ENCODE measurements around the gene SYNGAP1. TPM values are rescaled to one million over a fixed set of nuclear protein-coding genes. Genes with fewer than 3 reads are reported as not detected.

SYNGAP1 gene
- total RNA-seq, 2 donors from 2014 or later = 5.4 to 5.6 TPM

DNA sequence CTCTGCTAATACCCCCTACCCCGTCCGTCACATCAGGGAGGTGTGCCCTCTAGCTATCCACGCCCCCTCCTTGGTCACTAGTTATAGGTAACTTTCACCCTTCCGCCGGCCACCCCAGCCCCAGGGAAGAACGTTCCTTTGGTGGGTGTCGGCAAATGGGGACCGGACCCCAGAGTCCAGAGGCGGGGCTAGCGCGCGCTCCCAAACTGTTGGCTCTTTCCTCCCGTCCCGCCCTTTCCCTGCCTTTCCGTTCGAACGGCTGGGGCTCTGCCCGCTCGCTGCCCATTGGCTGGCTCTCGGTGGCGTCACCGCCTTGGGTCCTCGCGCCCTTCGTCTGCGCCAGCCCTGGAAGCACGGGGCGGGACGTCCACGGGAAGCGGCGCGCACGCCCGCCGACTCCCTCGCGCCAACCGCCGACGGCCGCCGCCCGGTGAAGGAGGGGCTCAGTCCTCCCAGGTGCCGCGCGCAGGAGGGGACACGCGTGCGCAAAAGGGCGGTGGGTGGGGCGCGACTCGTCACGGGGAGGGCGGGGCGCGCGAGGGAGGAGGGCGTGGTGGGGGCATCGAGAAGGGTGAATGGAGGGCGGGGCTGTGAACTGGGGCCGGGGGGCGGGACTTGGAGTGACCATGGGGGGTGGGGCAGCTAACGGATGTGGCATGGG, 9.7 kb upstream of the SYNGAP1 start:
- H3K27me3 ChIP-seq = no peaks in the 10 kb centered on the region
- TF ChIP-seq POLR2A (IDR thresholded peaks at IDR 0.05) = peak in 2 of 3 donors; percentile 43 to 46
- TF ChIP-seq, protein P1, sequence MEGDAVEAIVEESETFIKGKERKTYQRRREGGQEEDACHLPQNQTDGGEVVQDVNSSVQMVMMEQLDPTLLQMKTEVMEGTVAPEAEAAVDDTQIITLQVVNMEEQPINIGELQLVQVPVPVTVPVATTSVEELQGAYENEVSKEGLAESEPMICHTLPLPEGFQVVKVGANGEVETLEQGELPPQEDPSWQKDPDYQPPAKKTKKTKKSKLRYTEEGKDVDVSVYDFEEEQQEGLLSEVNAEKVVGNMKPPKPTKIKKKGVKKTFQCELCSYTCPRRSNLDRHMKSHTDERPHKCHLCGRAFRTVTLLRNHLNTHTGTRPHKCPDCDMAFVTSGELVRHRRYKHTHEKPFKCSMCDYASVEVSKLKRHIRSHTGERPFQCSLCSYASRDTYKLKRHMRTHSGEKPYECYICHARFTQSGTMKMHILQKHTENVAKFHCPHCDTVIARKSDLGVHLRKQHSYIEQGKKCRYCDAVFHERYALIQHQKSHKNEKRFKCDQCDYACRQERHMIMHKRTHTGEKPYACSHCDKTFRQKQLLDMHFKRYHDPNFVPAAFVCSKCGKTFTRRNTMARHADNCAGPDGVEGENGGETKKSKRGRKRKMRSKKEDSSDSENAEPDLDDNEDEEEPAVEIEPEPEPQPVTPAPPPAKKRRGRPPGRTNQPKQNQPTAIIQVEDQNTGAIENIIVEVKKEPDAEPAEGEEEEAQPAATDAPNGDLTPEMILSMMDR (IDR thresholded peaks at IDR 0.05) = no peak
- peak overlapping the region; percentile 96 to 97 for H3K4me3 ChIP-seq
- no peaks in the 10 kb centered on the region for H3K9me3 ChIP-seq
- peak; percentile 93 for ATAC-seq
- peak; percentile 97 to 98 (median 97) for DNase-seq
- intact Hi-C loops (cut with DNase I) = no loop called here
- H3K36me3 ChIP-seq (replicated peaks in 1 of 2; ENCODE audit: insufficient read depth in 1 of 2, low read depth in 2 of 2) = no peaks in the 10 kb centered on the region
- WGBS, 2 donors = 1% methylated on average over 24 to 53 of the region's 65 CpGs
- peaks cover 26% of the 10 kb centered on the region for H3K4me1 ChIP-seq
- peak overlapping the region; percentile 93 to 98 (median 96) for H3K27ac ChIP-seq

DNA sequence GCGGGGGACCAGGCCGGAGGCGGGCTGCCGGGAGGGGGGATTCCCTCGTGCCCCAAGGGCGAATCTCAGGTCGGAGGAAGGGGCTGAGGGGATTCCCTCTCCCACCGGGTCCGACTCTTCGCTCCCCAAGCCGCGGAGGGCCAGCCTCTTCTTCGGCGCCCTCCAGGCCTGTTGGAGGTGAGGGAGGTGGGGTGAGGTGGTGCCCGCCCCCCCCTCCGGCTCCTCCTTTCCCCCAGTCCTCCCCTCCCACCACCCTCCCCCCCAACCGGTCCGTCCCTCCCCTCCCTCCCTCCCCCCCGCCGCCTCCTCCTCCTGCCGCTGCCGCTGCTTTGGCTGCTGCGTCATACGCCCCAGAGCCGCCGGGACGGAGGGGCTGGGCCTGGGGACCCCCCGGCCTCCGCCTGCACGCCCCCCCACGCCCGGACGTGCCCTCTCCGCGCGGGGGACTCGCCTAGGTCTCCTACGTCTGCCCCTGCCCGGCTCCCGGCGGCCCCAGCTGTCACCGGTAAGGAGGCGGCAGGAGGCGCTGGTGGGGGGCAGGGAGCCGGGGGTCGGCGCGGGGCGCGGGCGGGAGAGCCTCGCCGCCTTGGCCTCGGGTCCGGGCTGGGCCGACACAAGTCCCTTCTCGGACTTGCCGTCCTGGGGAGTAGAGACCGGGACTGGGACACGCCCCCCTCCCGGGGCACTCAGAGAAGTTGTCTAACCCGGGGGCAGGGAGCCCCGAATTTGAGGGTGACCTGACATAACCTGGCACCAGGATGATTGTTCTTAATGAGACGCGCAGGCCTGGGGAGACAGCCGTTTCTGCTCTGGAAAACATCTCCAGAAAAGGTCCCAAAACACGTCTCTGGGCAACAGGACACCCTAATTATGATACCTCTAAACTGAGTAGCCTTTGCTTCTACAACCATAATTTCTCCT, 8.9 kb upstream of the SYNGAP1 start, which contains the start of gene PHF1:
TSS of gene PHF1 (plus strand) at position 304 of the 921 bp plus-strand sequence. CDS start 1,250 bp downstream, outside the sequence.
- H3K4me3 ChIP-seq = peak within 1 kb of the TSS; percentile 96 to 97
- no peaks in the 10 kb centered on the region for H3K27me3 ChIP-seq
- H3K27ac ChIP-seq = peak within 1 kb of the TSS; percentile 93 to 98 (median 96)
- TF ChIP-seq, protein P1 (IDR thresholded peaks at IDR 0.05) = no peak
- peak; percentile 40 to 54 (median 41) for TF ChIP-seq POLR2A (IDR thresholded peaks at IDR 0.05)
- DNase-seq (peak; percentile 80 to 85 (median 82)), ATAC-seq (peak; percentile 65)
- no peaks in the 10 kb centered on the region for H3K36me3 ChIP-seq (replicated peaks in 1 of 2; ENCODE audit: insufficient read depth in 1 of 2, low read depth in 2 of 2)
- no peaks in the 10 kb centered on the region for H3K9me3 ChIP-seq
- H3K4me1 ChIP-seq = peaks cover 33% of the 10 kb centered on the region
- 0 to 1% methylated on average over 17 to 50 of the region's 67 CpGs for WGBS, 2 donors
- intact Hi-C loops (cut with DNase I) = no loop called here

DNA sequence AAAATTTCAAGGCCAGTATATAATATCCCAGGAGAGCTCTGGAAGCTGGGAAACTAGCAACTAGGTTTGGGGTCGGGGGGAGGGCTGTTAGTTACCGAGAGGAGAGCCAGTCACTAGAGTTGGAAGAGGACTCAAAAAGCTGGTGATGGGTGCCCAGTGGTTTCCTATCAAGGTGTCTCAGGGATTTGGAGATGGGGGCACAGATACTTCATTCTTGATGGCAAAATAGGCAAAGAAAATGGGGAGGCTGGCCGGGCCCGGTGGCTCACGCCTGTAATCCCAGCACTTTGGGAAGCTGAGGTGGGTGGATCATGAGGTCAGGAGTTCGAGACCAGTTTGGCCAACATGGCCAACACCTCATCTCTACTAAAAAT, 8.2 kb upstream of the SYNGAP1 start:
- Histone ChIP-seq H3K27ac (peak overlapping the region; percentile 93 to 98 (median 96)), H3K36me3 (replicated peaks in 1 of 2; ENCODE audit: insufficient read depth in 1 of 2, low read depth in 2 of 2) (no peaks in the 10 kb centered on the region), H3K27me3 (no peaks in the 10 kb centered on the region), H3K4me3 (peak overlapping the region; percentile 96 to 97), H3K4me1 (peaks cover 40% of the 10 kb centered on the region), H3K9me3 (no peaks in the 10 kb centered on the region)
- DNase-seq (no peak), ATAC-seq (no peak)
- intact Hi-C loops (cut with DNase I) = no loop called here
- 41 to 53% methylated on average over 6 of the region's 6 CpGs for WGBS, 2 donors
- TF ChIP-seq, protein P1 (IDR thresholded peaks at IDR 0.05) = no peak
- no peak for TF ChIP-seq POLR2A (IDR thresholded peaks at IDR 0.05)

DNA sequence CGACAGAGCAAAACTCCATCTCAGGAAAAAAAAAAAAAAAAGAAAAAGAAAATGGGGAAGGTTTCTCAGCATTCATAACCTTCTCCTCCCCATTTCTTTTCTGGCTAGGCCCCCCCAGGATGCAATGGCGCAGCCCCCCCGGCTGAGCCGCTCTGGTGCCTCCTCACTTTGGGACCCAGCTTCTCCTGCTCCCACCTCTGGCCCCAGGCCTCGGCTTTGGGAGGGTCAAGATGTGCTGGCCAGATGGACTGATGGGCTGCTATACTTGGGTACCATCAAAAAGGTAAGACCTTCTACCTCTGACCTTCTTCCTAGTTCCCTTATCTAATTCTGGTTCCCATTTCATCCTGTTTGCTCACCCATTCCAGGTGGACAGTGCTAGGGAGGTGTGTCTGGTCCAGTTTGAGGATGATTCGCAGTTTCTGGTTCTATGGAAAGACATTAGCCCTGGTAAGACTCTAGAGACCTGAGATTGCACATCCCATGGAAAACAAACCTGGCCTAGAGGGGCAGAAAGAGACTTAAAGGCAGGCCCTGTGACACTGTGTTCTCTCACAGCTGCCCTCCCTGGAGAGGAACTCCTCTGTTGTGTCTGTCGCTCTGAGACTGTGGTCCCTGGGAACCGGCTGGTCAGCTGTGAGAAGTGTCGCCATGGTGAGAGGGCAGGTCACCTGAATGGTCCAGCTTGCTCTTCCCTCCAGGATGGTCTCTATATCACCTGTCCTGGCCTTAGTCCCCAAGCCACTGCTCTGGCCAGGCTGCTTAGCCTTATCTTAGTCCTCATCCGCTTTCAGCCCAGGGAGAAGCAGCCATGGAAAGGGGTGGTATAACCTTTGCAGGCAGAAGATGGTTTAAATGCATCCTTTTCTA, 7.5 kb upstream of the SYNGAP1 start:
- Histone ChIP-seq H3K4me3 (peak overlapping the region in 1 of 2 donors; percentile 11), H3K9me3 (no peaks in the 10 kb centered on the region), H3K4me1 (peaks cover 48% of the 10 kb centered on the region), H3K27ac (peak overlapping the region in 2 of 4 donors; percentile 93 to 97), H3K36me3 (replicated peaks in 1 of 2; ENCODE audit: insufficient read depth in 1 of 2, low read depth in 2 of 2) (no peaks in the 10 kb centered on the region), H3K27me3 (no peaks in the 10 kb centered on the region)
- no peak for DNase-seq
- ATAC-seq = no peak
- TF ChIP-seq, protein P1 (IDR thresholded peaks at IDR 0.05) = no peak
- no peak for TF ChIP-seq POLR2A (IDR thresholded peaks at IDR 0.05)
- 84 to 85% methylated on average over 7 to 10 of the region's 10 CpGs for WGBS, 2 donors
- intact Hi-C loops (cut with DNase I) = no loop called here
